Raji (cell line): Measurements from ENCODE around the gene CCND1.

ENCODE experiments used
- POLR2A ChIP-seq: IDR thresholded peaks from 2 replicates; pipeline ENCODE4 v1.6.1; 2011; ENCODE audit warnings: low read depth, low read length, control low read depth; ENCODE audit not compliant: insufficient read depth

Gene CCND1

DNA sequence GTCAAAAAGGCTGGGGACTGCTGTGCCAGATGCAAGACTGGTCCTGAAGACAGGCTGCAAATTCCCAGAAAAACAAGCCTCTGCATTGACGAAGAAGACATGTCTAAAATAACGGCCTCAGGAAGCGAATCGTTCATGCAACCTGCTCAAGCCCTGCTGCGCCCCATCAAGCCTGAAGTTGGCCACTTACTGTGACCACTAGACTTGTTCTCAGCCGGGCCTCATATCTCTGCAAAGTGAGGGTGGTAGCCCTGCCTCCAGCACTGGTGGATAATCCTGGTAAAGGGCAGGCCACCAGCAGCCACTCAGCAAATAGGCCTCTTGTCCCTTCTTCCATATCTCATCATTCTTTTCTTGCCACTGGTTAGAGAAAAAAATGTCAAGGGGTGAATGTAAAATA, 22.4 kb downstream of the CCND1 start:
- TF ChIP-seq POLR2A, result no peak

DNA sequence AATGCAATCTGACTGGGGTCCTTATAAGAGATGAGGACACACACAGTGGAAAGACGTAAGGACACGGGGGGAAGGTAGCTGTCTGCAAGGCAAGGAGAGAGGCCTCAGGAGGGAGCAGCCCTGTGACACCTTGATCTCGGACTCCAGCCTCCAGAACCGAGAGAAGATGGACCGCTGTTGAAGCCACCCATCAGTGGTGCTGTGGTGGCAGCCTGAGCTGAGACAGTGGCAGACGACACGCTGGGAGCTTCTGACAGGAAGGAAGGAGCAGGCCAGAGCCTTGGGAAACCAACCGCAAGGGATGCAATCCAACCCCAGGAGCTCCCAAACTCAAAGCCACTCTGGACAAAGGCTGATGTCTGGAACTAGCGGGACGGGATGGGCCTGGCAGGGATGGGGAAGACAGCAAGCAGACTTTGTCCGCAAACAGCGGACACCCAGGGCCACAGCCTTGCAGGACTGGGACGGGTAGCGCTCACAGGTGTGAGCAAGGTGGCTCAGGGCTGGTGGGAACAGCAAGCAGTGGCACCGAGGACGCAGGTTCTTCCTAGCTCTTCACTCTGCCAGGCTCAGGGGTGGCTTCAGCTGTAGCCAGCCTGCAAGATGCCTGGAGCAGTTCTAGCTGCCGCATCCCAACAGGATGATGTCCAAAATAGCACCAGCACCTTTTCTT, 23.3 kb downstream of the CCND1 start:
- no peak for TF ChIP-seq POLR2A

DNA sequence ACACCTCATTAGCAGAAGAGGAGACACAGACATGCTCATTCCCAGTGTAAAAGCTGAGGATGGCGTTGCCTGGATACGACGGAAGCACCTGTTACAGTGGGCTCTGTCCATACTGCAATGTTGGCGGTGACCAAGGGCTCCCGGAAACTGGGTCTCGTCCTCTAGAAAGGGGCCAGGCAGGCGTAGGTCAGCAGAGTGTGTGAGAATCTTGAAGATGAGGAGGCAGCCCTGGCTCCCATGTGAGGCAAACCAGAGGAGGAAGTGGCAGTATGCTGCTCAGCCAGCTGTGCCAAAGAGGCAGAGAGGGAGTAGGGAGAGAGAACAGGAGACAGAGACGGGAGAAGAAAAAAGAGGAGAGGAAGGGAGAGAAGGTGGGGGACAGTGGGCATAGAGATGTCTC, 23.9 kb downstream of the CCND1 start:
- no peak for TF ChIP-seq POLR2A

DNA sequence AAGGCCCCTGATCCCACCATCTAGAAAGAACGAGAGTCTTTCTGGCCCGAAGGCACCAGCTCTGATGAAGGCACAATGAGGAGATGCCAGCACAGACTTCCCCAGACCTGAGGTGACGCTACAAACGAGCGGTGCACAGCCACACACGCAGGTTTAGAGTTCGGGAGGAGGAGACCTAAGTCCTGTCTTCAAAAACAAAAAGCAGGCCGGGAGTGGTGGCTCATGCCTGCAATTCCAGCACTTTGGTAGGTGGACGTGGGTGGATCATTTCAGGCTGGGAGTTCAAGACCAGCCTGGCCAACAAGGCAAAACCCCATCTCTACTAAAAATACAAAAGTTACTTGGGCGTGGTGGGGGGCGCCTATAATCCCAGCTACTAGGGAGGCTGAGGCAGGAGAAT, 24.7 kb downstream of the CCND1 start:
- TF ChIP-seq POLR2A, result no peak

DNA sequence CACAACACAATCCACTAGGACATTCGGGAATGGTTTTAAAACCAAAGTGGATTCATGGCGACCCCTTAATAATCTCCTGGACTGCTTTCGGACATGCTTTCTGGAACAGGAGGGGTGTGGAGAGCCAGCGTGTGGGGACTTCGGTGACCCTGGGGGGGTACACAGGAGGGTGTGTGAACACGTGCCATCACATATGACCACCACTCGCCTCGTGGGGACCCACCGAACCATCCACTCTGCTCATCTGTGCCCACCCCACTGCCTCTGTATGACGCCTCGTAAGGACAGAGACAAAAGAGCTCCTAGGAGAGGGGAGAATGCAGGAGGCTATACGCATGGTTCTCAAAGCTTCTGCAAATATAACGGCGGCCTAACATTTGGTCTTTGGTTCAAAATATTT, 25.3 kb downstream of the CCND1 start:
- TF ChIP-seq POLR2A, result no peak

DNA sequence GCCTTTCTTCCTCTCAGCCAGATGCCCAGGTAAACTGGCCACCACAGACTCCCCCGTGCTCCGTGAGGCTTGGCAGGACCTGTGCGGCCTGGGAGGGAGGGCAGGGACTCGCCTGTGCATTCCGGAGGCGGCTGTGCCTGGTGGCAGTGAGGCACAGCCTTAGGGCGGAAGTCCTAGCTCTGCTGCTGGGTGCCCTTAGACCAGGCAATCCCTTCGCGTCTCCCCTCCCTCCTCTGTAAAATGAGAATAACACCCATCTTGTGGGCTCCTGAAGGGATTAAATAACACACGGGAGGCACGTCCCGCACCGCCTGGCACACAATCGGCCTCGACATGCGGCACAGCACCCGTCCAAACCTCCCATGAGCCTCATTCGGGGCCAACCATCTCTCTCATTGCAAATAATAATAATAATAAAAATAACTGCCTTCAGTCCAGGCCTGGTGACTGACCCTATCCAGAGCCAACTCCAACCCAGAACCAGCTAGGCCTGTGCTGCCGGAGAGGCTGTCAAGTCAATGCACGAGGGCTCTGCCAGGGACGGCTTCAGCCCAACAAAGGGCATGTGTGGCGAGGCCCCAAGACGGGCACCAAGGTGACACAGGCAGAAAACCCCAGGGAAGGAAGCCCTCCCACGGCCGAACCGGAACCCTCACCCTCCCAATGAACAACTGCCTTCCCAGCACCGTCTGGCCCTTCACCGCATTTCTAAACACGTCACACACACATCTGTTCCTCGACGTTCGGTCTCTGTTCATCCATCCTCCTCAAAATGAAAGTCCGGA, 26.0 kb downstream of the CCND1 start:
- no peak for TF ChIP-seq POLR2A

DNA sequence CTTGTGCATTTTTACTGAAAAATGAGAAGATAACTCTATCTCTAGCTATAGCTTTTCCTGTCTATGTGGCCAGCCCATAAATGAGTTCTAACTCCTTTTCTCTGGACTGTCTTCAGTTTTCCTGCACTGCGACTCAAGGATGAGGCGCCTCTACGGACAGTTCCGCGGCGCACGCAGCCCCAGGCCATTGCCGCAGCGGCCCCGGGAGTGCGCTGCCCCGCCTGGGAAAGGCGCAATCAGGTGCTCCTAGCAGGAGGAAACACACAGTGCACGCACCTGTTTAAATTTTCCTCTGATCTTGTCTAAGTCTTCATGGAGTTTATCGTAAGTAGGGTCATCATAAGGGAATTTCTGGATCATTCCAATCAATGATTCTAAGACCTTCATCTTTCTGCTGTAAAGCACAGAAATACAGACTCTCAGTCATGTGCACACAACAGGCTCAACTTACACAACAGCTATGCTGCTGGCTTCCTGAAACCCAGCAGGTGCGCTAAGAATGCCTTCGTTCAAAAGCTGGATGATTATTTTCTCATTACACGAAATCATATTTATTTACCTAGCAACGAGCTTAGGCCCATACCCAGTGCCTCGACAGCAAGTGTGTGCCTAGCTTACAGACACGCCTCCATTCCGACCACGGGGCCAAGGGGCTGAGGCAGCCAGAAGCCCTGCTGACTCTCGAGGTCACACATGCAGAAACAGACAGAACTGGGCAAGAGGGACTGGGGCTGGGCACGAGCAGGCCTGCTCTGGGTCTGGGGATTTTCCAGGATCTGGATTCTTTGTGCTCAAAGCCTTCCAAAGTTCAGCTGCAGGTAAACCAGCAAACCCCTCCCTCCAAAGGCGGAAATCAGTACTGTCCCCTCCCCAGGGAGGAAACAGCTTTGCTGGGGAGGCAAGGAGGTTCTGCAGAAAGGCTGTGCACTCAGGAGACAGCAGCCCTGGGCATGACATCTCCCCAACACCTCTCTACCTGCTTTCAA, 27.0 kb downstream of the CCND1 start:
- TF ChIP-seq POLR2A, result no peak

DNA sequence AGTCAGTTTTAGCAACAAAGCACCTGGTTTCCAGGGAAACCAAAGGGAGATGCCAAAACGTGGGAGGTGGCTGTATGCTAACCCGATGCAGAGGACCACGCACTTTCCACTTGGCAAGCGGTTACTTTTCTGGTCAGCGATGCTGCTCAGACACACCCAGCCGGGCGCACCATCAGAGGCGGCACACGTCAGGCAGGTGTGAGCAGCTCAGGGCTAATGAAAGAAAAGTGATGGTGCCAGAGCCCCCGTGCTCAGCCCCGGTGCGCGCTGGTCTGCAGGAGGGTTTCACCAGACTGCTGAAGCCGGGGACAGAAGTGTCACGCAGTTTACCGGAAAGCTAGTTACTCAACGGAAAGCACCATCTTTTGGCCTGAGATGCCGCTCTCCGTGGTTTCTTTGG, 28.5 kb downstream of the CCND1 start:
- no peak for TF ChIP-seq POLR2A

DNA sequence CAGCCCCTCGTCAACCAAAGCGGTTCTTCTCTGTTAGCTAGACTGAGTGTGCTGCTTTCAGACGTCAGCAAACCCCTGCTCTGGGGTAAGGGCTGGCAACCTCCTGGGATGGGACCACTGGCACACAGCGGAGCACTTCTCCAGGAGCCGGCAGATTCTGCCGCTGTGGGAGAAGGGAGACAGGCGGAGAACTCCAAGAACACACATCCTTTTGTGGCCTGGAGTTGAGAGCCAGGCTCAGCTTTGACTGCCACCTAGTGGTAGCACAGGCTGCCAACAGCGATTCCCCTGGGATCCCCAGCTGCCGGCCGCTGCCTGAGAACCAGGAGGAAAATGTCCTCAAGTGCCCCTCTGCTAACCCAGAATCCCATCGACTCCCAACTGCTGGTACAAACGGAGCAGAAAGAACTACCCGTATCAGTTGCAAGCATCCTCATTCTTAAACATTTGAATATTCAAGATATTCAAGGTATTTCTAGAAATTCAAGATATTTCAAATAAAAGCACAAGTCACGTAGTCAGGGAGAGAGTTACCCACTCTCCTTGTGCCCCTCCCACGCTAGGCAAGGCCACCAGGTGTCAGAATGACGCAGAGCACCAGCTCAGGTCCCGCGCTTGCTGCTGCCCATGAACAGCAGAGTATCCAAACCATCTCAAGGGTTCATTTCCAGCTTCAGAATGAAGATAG, 29.3 kb downstream of the CCND1 start:
- TF ChIP-seq POLR2A, result no peak

DNA sequence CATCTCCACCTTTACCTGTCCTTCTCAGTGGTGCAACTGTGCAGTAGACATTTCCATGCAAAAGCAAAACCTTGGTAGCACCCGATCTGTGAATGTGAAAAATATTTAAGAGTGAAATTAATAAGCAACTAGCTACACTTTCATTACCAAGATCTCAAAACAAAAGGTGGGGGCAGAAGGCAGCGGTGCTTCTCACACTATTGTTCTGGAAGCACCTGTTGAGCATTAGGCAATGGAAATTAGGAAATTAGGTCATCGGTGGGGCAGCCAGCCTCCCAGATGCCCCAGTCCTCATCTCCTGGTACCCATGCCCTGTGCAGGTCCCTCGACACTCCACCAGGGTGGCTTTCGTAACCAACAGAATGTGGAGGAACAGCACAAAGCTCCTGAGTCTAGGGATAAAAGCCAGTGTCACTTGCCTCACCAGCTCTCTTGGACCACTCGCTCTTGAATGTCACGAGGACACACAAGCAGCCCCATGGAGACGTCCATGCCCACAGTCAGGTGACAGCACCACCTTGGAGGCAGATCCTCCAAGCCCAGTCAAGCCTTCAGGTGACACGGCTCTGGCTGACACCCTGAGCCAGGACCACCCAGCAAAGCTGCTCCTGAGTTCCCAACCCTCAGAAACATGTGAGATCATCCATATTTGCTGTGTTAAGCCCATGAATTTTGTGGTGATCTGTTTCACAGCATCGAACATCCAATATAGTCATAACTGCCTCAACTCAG, 30.9 kb downstream of the CCND1 start:
- TF ChIP-seq POLR2A, result no peak

DNA sequence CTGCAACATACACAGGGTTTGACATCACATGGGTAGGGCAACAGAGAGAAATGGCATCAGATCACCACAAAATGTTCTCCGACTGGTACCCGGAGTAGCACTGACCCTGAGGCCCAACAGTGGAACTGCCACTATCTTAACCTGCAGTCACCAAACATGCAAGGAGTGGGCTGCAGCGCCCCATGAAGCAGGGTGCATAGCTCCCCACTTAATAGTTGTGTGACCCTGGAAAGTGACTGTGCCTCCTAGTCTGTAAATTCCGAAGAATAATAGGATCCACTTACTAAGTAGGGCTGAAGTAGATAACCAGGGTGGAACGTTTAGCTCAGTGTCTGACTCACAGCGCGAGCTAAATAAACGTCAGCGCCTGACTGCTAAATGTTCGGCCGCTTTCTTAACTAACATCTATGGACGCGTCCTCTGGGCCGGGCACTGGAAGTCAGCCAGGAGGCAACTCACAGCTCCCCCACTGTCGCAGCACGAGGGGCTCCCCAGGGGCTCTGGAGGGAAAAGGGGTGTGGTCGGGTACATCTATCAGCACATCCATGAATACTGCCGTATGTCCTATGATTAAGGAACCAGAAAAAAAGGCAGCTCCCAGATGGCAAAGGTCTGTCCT, 33.4 kb downstream of the CCND1 start:
- no peak for TF ChIP-seq POLR2A

DNA sequence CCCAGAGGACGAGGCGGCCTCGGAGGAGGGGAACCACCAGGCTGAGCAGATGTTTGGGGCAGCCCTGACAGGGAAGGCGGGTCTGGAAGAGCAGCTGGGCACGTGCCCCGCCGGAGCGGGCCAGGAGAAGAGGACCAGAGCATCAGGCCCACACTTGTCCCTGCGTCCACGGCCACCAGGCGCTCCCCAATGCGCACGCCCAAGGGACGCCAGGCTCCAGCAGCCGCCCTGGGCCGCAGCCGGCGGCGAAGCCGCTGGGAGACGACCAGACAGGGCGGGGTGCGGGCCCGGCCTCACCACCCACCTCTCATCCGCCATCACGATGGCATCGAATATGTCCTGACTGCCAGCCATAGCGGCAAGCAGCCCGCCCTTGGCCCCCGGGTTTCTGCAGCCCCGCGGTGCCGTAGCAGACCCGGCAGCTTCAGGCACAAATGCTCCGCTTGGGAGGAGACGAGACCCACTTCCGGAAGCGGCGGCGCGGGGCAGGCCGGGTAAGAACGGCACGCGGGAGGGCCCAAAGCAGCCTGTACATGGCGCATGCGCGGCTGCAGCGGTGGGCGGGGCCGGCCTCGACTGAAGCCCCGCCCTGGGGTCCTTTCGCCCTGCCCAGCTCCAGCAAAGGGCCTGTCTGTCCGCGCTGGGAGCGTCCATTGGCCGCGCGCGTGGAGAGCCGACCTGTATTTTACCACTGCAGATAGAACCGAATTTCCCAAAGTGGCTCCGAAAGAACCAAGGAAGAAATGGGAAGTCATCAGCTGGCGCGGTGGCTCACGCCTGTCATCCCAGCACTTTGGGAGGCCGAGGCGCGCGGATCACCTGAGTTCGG, 34.1 kb downstream of the CCND1 start, which contains the start of gene LTO1:
Gene LTO1 (minus strand): TSS at position 468 of the 829 bp plus-strand sequence. CDS start 114 bp downstream, at position 354.
- TF ChIP-seq POLR2A, result peak; percentile 88

DNA sequence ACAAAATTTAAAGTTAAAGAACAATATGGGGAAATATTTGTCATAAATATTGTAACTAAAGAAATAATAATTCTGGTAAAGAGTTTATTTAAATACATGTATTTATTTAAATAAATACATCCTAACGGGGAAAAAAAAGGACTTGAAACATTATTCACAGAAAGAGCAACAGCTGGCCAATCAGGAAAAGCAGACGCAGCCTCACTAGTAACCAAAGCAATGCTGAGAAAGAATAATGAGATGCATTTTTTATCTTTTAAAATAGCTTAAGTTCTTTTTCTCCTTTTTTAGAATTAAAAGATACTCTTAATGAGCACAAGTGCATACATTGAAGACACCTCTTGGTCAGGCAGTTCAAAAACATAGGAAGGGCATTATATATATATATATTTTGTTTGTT, 36.8 kb downstream of the CCND1 start:
- TF ChIP-seq POLR2A, result no peak
